Activated T-helper 2 cell treated with anti-CD3 and anti-CD28 coated beads, Interferon-gamma antibody, Interleukin-2, Interleukin-4, amounts not matched to agents 10 μg/mL and 5 μg/mL and 100 μg/mL, durations not matched to agents 14 hours and 24 hours and 36 hours (primary cell): ENCODE results near the gene WDR44. TPM values are rescaled to one million over a fixed set of nuclear protein-coding genes. Genes with fewer than 3 reads are reported as not detected.
"Not testable (repeated sequence)": the region's sequence is repeated elsewhere in the genome, so short reads cannot be mapped to it uniquely, and the experiment has no call there.

Experiments
- DNase-seq: peaks from one replicate; pipeline ENCODE4 v3.0.0; 2021; ENCODE audit warnings: low spot score
- H3K27ac Mint-ChIP-seq: one replicate; pipeline ENCODE4 v1.8.0; 2021; ENCODE audit warnings: mixed read lengths
- H3K27me3 Mint-ChIP-seq: one replicate; pipeline ENCODE4 v1.8.0; 2021; ENCODE audit warnings: low read depth, mixed read lengths
- H3K36me3 Mint-ChIP-seq: one replicate; pipeline ENCODE4 v1.8.0; 2021; ENCODE audit warnings: low read depth, mixed read lengths
- H3K4me1 Mint-ChIP-seq: one replicate; pipeline ENCODE4 v1.8.0; 2021; ENCODE audit warnings: low read depth, mixed read lengths
- H3K4me3 Mint-ChIP-seq: one replicate; pipeline ENCODE4 v1.8.0; 2021; ENCODE audit warnings: low read depth, mild to moderate bottlenecking, moderate library complexity, mixed read lengths
- H3K9me3 Mint-ChIP-seq: one replicate; pipeline ENCODE4 v1.8.0; 2021; ENCODE audit warnings: mixed read lengths
- intact Hi-C: fragments of 100-400 bp; cut with micrococcal nuclease; formaldehyde crosslinking; loops from one replicate; pipeline ENCODE4 v1.15.1; 2023
- total RNA-seq: library from RNA; stranded (reverse); gene quantifications from 2 replicates; pipeline ENCODE4 v1.2.3, GENCODE V29; 2022

WDR44 gene, protein sequence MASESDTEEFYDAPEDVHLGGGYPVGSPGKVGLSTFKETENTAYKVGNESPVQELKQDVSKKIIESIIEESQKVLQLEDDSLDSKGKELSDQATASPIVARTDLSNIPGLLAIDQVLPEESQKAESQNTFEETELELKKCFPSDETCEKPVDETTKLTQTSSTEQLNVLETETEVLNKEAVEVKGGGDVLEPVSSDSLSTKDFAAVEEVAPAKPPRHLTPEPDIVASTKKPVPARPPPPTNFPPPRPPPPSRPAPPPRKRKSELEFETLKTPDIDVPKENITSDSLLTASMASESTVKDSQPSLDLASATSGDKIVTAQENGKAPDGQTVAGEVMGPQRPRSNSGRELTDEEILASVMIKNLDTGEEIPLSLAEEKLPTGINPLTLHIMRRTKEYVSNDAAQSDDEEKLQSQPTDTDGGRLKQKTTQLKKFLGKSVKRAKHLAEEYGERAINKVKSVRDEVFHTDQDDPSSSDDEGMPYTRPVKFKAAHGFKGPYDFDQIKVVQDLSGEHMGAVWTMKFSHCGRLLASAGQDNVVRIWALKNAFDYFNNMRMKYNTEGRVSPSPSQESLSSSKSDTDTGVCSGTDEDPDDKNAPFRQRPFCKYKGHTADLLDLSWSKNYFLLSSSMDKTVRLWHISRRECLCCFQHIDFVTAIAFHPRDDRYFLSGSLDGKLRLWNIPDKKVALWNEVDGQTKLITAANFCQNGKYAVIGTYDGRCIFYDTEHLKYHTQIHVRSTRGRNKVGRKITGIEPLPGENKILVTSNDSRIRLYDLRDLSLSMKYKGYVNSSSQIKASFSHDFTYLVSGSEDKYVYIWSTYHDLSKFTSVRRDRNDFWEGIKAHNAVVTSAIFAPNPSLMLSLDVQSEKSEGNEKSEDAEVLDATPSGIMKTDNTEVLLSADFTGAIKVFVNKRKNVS
- total RNA-seq = 10.0 and 12.9 TPM in 2 replicates

GRCh38 chrX:118345464-118346257 lies at the start of gene WDR44:
TSS of gene WDR44 (plus strand) at chrX:118346106. CDS start at chrX:118346504, 398 bp downstream.
- peaks cover 28% of the 10 kb centered on the region for H3K4me1 Mint-ChIP-seq
- peak; percentile 91 for DNase-seq
- peak within 1 kb of the TSS; percentile 98 for H3K4me3 Mint-ChIP-seq
- intact Hi-C loops = loop anchor here (1.0 to 5.0 kb wide), 5 partner anchors 19 to 183 kb away; partner anchors contain the start of gene DOCK11
- peak within 1 kb of the TSS; percentile 98 for H3K27ac Mint-ChIP-seq
- no peaks in the 10 kb centered on the region for H3K9me3 Mint-ChIP-seq
- no peaks in the 10 kb centered on the region for H3K27me3 Mint-ChIP-seq
- no peaks in the 10 kb centered on the region for H3K36me3 Mint-ChIP-seq

- H3K36me3 Mint-ChIP-seq, H3K27me3 Mint-ChIP-seq, DNase-seq, H3K27ac Mint-ChIP-seq, H3K4me1 Mint-ChIP-seq, H3K4me3 Mint-ChIP-seq, intact Hi-C loops: not testable (repeated sequence)
- peaks cover 13% of the 10 kb centered on the region for H3K9me3 Mint-ChIP-seq
Measured at GRCh38 chrX:118305827-118306226, 40.1 kb upstream of the WDR44 start.

DNA sequence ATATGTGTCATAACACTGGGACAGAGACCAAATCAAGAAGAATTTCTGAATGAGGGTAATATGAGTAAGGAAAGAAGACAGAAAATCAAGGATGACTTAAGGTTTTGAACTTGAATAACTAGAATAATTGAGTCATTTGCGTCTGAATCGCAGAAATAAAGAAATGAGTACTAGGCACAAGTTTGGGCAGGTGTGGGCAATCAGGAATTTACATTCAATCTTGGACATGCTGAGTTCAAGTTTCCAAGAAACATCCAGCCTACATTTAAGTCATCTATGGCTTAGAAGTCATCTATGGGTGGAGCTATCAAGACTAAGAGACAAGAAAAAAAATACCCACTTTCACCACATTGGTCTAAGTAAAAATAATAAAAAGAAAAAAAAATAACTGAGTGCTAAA lies 30.4 kb upstream of the WDR44 start:
- intact Hi-C loops = no loop called here

DNA sequence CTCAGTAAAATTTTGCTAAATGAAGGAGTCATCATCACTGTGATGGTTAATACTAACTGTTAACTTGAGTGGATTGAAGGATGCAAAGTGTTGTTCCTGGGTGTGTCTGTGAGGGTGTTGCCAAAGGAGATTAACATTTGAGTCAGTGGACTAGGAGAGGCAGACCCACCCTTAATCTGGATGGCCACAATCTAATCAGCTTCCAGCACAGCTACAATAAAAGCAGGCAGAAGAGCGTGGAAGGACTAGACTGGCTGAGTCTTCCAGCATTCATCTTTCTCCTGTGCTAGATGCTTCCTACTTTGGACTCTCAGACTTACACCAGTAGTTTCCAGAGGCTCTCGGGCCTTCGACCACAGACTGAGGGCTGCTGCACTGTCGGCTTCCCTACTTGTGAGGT lies 21.3 kb upstream of the WDR44 start:
- H3K9me3 Mint-ChIP-seq = no peaks in the 10 kb centered on the region
- no peak overlapping the region for H3K4me3 Mint-ChIP-seq
- no peaks in the 10 kb centered on the region for H3K36me3 Mint-ChIP-seq
- no peaks in the 10 kb centered on the region for H3K4me1 Mint-ChIP-seq
- DNase-seq = no peak
- peaks cover 2% of the 10 kb centered on the region for H3K27me3 Mint-ChIP-seq
- intact Hi-C loops = no loop called here
- H3K27ac Mint-ChIP-seq = no peak overlapping the region

More for the DNA sequence above, 30.4 kb upstream of the WDR44 start:
- H3K27me3 Mint-ChIP-seq = peaks cover 10% of the 10 kb centered on the region
- H3K9me3 Mint-ChIP-seq = no peaks in the 10 kb centered on the region
- H3K27ac Mint-ChIP-seq = no peak overlapping the region
- no peak for DNase-seq
- no peak overlapping the region for H3K4me3 Mint-ChIP-seq
- H3K4me1 Mint-ChIP-seq = no peaks in the 10 kb centered on the region
- no peaks in the 10 kb centered on the region for H3K36me3 Mint-ChIP-seq

DNA sequence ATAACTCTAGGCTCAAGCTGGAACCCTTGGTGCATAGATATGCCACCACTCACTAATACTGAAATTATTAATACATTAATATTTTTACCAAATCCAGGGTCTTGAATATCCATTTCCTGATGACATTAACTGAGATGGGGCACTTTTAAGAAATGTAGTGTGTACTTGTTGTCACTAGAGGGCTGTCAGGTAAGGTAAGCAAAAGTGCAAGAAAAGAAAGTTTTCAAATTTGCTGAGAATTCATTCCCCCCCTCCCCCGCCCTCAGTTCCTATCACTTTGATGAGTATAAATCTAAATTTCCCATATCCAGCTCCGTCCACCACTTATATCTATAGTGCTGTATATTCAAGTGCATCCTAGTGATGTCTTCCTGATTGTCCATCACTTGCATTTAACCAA lies 20.5 kb upstream of the WDR44 start:
- H3K36me3 Mint-ChIP-seq = no peaks in the 10 kb centered on the region
- no peak for DNase-seq
- H3K4me3 Mint-ChIP-seq = no peak overlapping the region
- intact Hi-C loops = no loop called here
- no peaks in the 10 kb centered on the region for H3K9me3 Mint-ChIP-seq
- H3K4me1 Mint-ChIP-seq = no peaks in the 10 kb centered on the region
- H3K27ac Mint-ChIP-seq = no peak overlapping the region
- no peaks in the 10 kb centered on the region for H3K27me3 Mint-ChIP-seq

DNA sequence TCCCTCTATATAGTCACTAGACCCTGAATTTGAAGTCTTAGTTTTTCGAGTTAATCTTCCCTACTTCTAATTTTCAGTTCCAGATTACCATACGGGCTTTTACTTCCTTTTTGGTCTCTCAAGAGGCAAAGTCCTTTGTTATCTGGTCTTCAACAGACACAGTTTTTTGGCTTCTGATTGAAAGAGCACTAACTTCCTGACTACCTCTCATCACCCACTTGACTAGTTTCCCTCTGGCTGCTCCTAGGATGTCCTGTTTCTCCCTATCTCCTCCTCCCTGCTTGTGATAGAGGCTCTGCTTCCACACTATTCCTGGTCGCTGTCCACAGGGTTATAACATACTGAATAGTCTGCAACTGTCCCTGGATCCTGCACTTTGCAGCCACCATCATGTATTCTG lies 16.7 kb upstream of the WDR44 start:
- Mint-ChIP-seq H3K27me3 (peaks cover 2% of the 10 kb centered on the region), H3K4me3 (no peak overlapping the region), H3K9me3 (no peaks in the 10 kb centered on the region), H3K4me1 (no peaks in the 10 kb centered on the region), H3K27ac (no peak overlapping the region), H3K36me3 (no peaks in the 10 kb centered on the region)
- intact Hi-C loops = no loop called here
- DNase-seq = no peak

DNA sequence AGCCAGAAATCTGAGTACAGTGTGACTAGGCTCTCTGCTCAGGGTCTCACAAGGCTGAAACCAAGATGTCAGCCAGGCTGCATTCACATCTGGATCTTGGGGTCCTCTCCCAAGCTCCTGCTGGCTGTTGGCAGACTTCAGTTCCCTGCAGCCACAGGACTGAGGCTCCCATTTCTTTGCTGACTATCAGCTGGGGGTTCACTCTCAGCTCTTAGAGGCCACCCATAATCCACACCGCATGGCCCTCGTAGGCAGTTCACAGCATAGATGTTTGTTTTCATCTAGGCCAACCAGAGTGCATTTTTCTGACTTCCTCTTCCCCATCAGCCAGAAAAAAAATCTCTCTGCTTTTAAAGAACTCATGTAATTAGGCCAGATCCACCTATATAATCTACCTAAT lies 8.2 kb upstream of the WDR44 start:
- H3K4me1 Mint-ChIP-seq = no peaks in the 10 kb centered on the region
- no peak for DNase-seq
- no peaks in the 10 kb centered on the region for H3K36me3 Mint-ChIP-seq
- peaks cover 2% of the 10 kb centered on the region for H3K27me3 Mint-ChIP-seq
- no peaks in the 10 kb centered on the region for H3K9me3 Mint-ChIP-seq
- H3K27ac Mint-ChIP-seq = no peak overlapping the region
- no peak overlapping the region for H3K4me3 Mint-ChIP-seq
- intact Hi-C loops = no loop called here

GRCh38 chrX:118338930-118339329 lies 7.0 kb upstream of the WDR44 start:
- Mint-ChIP-seq H3K9me3 (no peaks in the 10 kb centered on the region), H3K4me1 (no peaks in the 10 kb centered on the region), H3K27me3 (no peaks in the 10 kb centered on the region), H3K27ac (no peak overlapping the region), H3K4me3 (no peak overlapping the region), H3K36me3 (no peaks in the 10 kb centered on the region)
- intact Hi-C loops = no loop called here
- no peak for DNase-seq

DNA sequence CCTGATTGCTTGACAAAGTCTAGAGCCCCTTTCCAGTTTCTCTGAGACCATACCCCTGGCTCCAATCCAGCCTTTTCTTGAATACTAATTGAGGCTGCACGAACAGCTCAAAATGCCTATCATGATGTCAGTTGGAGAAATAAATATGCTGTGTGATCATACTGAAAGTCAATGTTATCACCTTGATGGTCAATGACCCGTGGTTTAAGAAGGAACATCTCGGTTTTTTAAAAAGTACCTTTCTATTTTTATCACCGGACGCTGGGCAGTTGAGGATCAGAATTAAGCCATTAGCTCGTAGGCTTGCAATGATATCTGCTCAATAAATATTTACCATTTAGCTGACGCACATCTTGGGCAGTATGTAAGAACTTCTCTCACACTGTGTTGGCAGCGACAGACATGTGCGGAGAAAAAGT lies 852 bp upstream of the WDR44 start:
- intact Hi-C loops = loop anchor here (5.0 kb wide), 2 partner anchors 47 to 77 kb away; no protein-coding TSS in a partner anchor
- Mint-ChIP-seq H3K4me3 (peak overlapping the region; percentile 98), H3K4me1 (peaks cover 21% of the 10 kb centered on the region), H3K36me3 (no peaks in the 10 kb centered on the region), H3K27ac (peak overlapping the region; percentile 98), H3K27me3 (no peaks in the 10 kb centered on the region), H3K9me3 (no peaks in the 10 kb centered on the region)
- no peak for DNase-seq

DNA sequence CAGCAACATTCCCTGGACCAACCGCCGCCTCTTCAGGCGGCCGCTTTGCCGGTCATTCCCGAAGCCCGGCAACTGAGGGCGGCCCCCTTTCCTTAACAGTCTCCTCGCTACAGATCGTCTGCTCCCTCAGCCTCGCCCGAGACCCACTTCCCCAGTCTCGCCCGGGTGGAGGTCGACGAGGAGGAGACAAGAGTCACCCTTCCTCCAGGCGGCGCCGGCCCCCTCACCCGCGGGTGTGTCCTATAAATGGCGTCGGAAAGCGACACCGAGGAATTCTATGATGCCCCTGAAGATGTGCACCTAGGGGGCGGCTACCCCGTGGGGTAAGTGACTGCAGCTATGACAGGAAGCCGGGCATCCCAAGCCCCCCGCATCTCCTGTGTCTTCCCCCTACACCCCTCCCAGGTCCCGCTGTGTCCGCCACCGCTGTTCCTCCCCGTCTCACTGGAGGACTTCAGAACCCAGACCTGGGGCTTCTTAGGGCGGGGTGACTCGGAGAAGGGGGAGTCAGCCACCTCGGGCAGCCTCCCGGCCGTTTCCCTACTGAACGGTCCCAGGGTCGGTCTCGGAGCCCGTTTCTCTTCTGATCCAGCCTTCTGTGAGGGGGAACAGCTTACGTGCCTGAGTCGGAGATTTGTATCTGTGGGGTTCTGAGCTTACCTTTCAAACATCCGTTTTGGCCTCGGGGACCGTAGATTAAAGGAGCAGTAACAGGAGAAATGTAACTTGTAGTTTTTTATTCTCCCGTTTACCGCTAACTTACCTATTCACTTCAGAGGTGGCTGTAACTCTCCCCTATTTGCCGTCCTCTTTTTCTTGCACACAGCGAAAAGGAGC lies 570 bp downstream of the WDR44 start:
- intact Hi-C loops = loop anchor here (1.0 to 5.0 kb wide), 5 partner anchors 18 to 182 kb away; partner anchors contain the start of gene DOCK11
- Mint-ChIP-seq H3K4me3 (peak overlapping the region; percentile 98), H3K4me1 (peaks cover 29% of the 10 kb centered on the region), H3K36me3 (no peaks in the 10 kb centered on the region), H3K27ac (peak overlapping the region; percentile 98), H3K27me3 (no peaks in the 10 kb centered on the region), H3K9me3 (no peaks in the 10 kb centered on the region)
- peak; percentile 40 for DNase-seq

GRCh38 chrX:118347131-118347530 lies 1.2 kb downstream of the WDR44 start:
- Mint-ChIP-seq H3K27ac (peak overlapping the region; percentile 98), H3K9me3 (no peaks in the 10 kb centered on the region), H3K27me3 (no peaks in the 10 kb centered on the region), H3K4me1 (peaks cover 29% of the 10 kb centered on the region), H3K36me3 (no peaks in the 10 kb centered on the region), H3K4me3 (peak overlapping the region; percentile 98)
- no peak for DNase-seq
- intact Hi-C loops = loop anchor here (2.0 to 5.0 kb wide), 4 partner anchors 18 to 182 kb away; no protein-coding TSS in a partner anchor
